WTC11 (cell line): Measurements from ENCODE around the gene PYGL. TPM values are rescaled to one million over a fixed set of nuclear protein-coding genes. Genes with fewer than 3 reads are reported as not detected.

Experiments used
- ATAC-seq: fragments of 200-7000 bp; cut with Tn5 transposase; 2 replicates; pipeline ENCODE4 v1.10.0; 2021; ENCODE audit warnings: mild to moderate bottlenecking, moderate library complexity
- CTCF ChIA-PET: fragments of 300-600 bp; sonication (Branson Sonifier 250); formaldehyde crosslinking; loops from one replicate; lab custom pipeline; 2021; ENCODE audit warnings: antibody characterized with exemption; lab: Charles Lee
- POLR2A ChIA-PET: fragments of 350-600 bp; sonication (Branson Sonifier 250); formaldehyde crosslinking; loops from one replicate; lab custom pipeline; 2021; ENCODE audit warnings: antibody characterized with exemption; lab: Charles Lee
- DNase-seq: peaks from one replicate; pipeline ENCODE4 v3.0.0; 2021; ENCODE audit warnings: low spot score
- H3K27ac Mint-ChIP-seq: 2 replicates; pipeline ENCODE4 v1.8.0; 2021; ENCODE audit warnings: mixed read lengths
- H3K27me3 Mint-ChIP-seq: 2 replicates; pipeline ENCODE4 v1.8.0; 2021; ENCODE audit warnings: low read depth, mild to moderate bottlenecking, moderate library complexity, mixed read lengths
- H3K36me3 Mint-ChIP-seq: 2 replicates; pipeline ENCODE4 v1.8.0; 2021; ENCODE audit warnings: mixed read lengths
- H3K4me1 Mint-ChIP-seq: 2 replicates; pipeline ENCODE4 v1.8.0; 2022; ENCODE audit warnings: mixed read lengths
- H3K4me3 Mint-ChIP-seq: 2 replicates; pipeline ENCODE4 v1.8.0; 2021; ENCODE audit warnings: mild to moderate bottlenecking, moderate library complexity, mixed read lengths
- H3K9me3 Mint-ChIP-seq: 2 replicates; pipeline ENCODE4 v1.8.0; 2021; ENCODE audit warnings: mixed read lengths
- ATF3 ChIP-seq: sonication (generic); formaldehyde crosslinking; conservative IDR thresholded peaks from 2 replicates; pipeline ENCODE4 v1.8.1; 2022; ENCODE audit warnings: mild to moderate bottlenecking, missing genetic modification reagents
- CTCF ChIP-seq: fragments of 200-600 bp; IDR thresholded peaks from 2 replicates; pipeline ENCODE4 v1.8.0; 2022; ENCODE audit warnings: antibody characterized with exemption
- E2F1 ChIP-seq: sonication (generic); formaldehyde crosslinking; IDR thresholded peaks from 2 replicates; pipeline ENCODE4 v1.8.0; 2022; ENCODE audit warnings: mild to moderate bottlenecking, missing genetic modification reagents
- E2F5 ChIP-seq: sonication (generic); formaldehyde crosslinking; IDR thresholded peaks from 2 replicates; pipeline ENCODE4 v1.8.1; 2022; ENCODE audit warnings: mild to moderate bottlenecking, moderate library complexity, missing genetic modification reagents
- ESRRA ChIP-seq: sonication (generic); formaldehyde crosslinking; IDR thresholded peaks from 2 replicates; pipeline ENCODE4 v1.8.1; 2022; ENCODE audit warnings: mild to moderate bottlenecking, missing genetic modification reagents, borderline replicate concordance
- ETV6 ChIP-seq: sonication (generic); formaldehyde crosslinking; IDR thresholded peaks from 2 replicates; pipeline ENCODE4 v1.8.1; 2022; ENCODE audit warnings: mild to moderate bottlenecking, missing genetic modification reagents
- FOXP1 ChIP-seq: sonication (generic); formaldehyde crosslinking; IDR thresholded peaks from 2 replicates; pipeline ENCODE4 v1.8.0; 2022; ENCODE audit warnings: missing genetic modification reagents, mild to moderate bottlenecking, moderate library complexity, borderline replicate concordance
- GRHL2 ChIP-seq: fragments of 250-450 bp; sonication (Bioruptor Pico); IDR thresholded peaks from 2 replicates; pipeline ENCODE4 v1.8.0; 2022; ENCODE audit warnings: mild to moderate bottlenecking, moderate library complexity; ENCODE audit not compliant: insufficient replicate concordance, severe bottlenecking
- GTF2I ChIP-seq: fragments of 250-450 bp; sonication (Bioruptor Pico); conservative IDR thresholded peaks from 2 replicates; pipeline ENCODE4 v1.4.0; 2021; ENCODE audit warnings: mild to moderate bottlenecking
- JUN ChIP-seq: sonication (generic); formaldehyde crosslinking; IDR thresholded peaks from 2 replicates; pipeline ENCODE4 v1.8.0; 2023; ENCODE audit warnings: mild to moderate bottlenecking, missing genetic modification reagents
- MAX ChIP-seq: sonication (generic); formaldehyde crosslinking; IDR thresholded peaks from 2 replicates; pipeline ENCODE4 v1.8.0; 2022; ENCODE audit warnings: mild to moderate bottlenecking, missing genetic modification reagents
- MXD4 ChIP-seq: fragments of 250-450 bp; sonication (Bioruptor Pico); IDR thresholded peaks from 2 replicates; pipeline ENCODE4 v1.8.0; 2021; ENCODE audit warnings: mild to moderate bottlenecking, moderate library complexity, borderline replicate concordance
- NR2C2 ChIP-seq: sonication (generic); formaldehyde crosslinking; IDR thresholded peaks from 2 replicates; pipeline ENCODE4 v1.8.0; 2022; ENCODE audit warnings: mild to moderate bottlenecking, missing genetic modification reagents
- PRDM15 ChIP-seq: sonication (generic); formaldehyde crosslinking; IDR thresholded peaks from 2 replicates; pipeline ENCODE4 v1.8.0; 2022; ENCODE audit warnings: missing genetic modification reagents
- SP1 ChIP-seq: sonication (generic); formaldehyde crosslinking; conservative IDR thresholded peaks from 2 replicates; pipeline ENCODE4 v1.8.1; 2022; ENCODE audit warnings: missing genetic modification reagents
- ZNF532 ChIP-seq: fragments of 250-450 bp; sonication (Bioruptor Pico); IDR thresholded peaks from 2 replicates; pipeline ENCODE4 v1.9.0; 2021; ENCODE audit warnings: mild to moderate bottlenecking, borderline replicate concordance
- total RNA-seq: library from RNA; stranded (reverse); gene quantifications from 3 replicates; pipeline ENCODE4 v1.2.3, GENCODE V29; 2021

Gene PYGL
- total RNA-seq, 1 experiment from 2014 or later: 81.0 TPM

- H3K4me1 Mint-ChIP-seq: peaks cover 29% of the 10 kb centered on the region
- ATAC-seq (peak; percentile 49), DNase-seq (no peak)
- TF ChIP-seq CTCF: peak; percentile 17; the same call in 1 of the 2 replicates
- no peak for TF ChIP-seq MAX (CRISPR knock-in tag)
- no peaks in the 10 kb centered on the region for H3K27me3 Mint-ChIP-seq
- no peaks in the 10 kb centered on the region for H3K36me3 Mint-ChIP-seq
- no peak overlapping the region for H3K4me3 Mint-ChIP-seq
- H3K9me3 Mint-ChIP-seq: no peaks in the 10 kb centered on the region
- no peak overlapping the region for H3K27ac Mint-ChIP-seq
- POLR2A ChIA-PET: no interaction called here
- CTCF ChIA-PET: interaction anchor here (0.7 to 1.4 kb wide), 4 partner anchors 9 to 1316 kb away, joined by 3 to 8 read pairs (median 6); no protein-coding TSS in a partner anchor
Observed at GRCh38 chr14:50954811-50955372, 10.6 kb upstream of the PYGL start.

GRCh38 chr14:50953502-50953901 lies 9.2 kb upstream of the PYGL start:
- ATAC-seq (no peak), DNase-seq (no peak)
- Mint-ChIP-seq H3K36me3 (peaks cover 6% of the 10 kb centered on the region; the same call in 1 of the 2 replicates), H3K9me3 (0 out of 2 replicates have a peak, but pooled peaks cover under 1% of the 10 kb centered on the region), H3K4me1 (peaks cover 29% of the 10 kb centered on the region), H3K27ac (no peak overlapping the region), H3K4me3 (no peak overlapping the region), H3K27me3 (no peaks in the 10 kb centered on the region)
- CTCF ChIA-PET: interaction anchor here (1.1 kb wide), 1 partner anchor 10 kb away, joined by 3 read pairs; the partner anchor contains the start of gene PYGL
- TF ChIP-seq PRDM15 (no peak), ZNF532 (CRISPR knock-in tag) (no peak), ETV6 (no peak)
- POLR2A ChIA-PET: no interaction called here

- no peaks in the 10 kb centered on the region for H3K27me3 Mint-ChIP-seq
- H3K27ac Mint-ChIP-seq: no peak overlapping the region
- ChIA-PET POLR2A (no interaction called here), CTCF (no interaction called here)
- ATAC-seq (no peak), DNase-seq (no peak)
- 0 out of 2 replicates have a peak, but pooled peaks cover 5% of the 10 kb centered on the region for H3K9me3 Mint-ChIP-seq
- H3K4me1 Mint-ChIP-seq: peaks cover 43% of the 10 kb centered on the region
- H3K4me3 Mint-ChIP-seq: no peak overlapping the region
- H3K36me3 Mint-ChIP-seq: peaks cover 10% of the 10 kb centered on the region; the same call in 1 of the 2 replicates
- no peak for TF ChIP-seq GRHL2 (CRISPR knock-in tag)
- no peak for TF ChIP-seq ETV6
- no peak for TF ChIP-seq NR2C2 (CRISPR knock-in tag)
- TF ChIP-seq E2F5: no peak
- no peak for TF ChIP-seq E2F1 (CRISPR knock-in tag)
- no peak for TF ChIP-seq FOXP1 (CRISPR knock-in tag)
- no peak for TF ChIP-seq GTF2I (CRISPR knock-in tag)
- no peak for TF ChIP-seq MXD4 (CRISPR knock-in tag)
- TF ChIP-seq ATF3 (CRISPR knock-in tag): no peak
- no peak for TF ChIP-seq JUN (CRISPR knock-in tag)
- TF ChIP-seq ESRRA (CRISPR knock-in tag): no peak
- TF ChIP-seq SP1 (CRISPR knock-in tag): no peak
Observed at GRCh38 chr14:50951032-50951431, 6.7 kb upstream of the PYGL start.
